H9 (cell line): ENCODE measurements around the gene C1orf122. TPM values are rescaled to one million over a fixed set of nuclear protein-coding genes. Genes with fewer than 3 reads are reported as not detected.

Experiments
- DNase-seq: peaks from one replicate; pipeline ENCODE4 v3.0.0-alpha.2; 2017
- H2AFZ ChIP-seq: one replicate; pipeline ENCODE4 v1.6.1; 2013; ENCODE audit warnings: mild to moderate bottlenecking, low read length, control low read depth, moderate library complexity
- H2AK5ac ChIP-seq: 2 replicates; pipeline ENCODE4 v1.6.1; 2013; ENCODE audit warnings: low read length, control low read depth, mixed read lengths; ENCODE audit not compliant: insufficient read length
- H2BK120ac ChIP-seq: one replicate; pipeline ENCODE4 v1.6.1; 2013; ENCODE audit warnings: low read depth, mild to moderate bottlenecking, low read length, control low read depth, inconsistent platforms; ENCODE audit not compliant: poor library complexity, severe bottlenecking
- H2BK12ac ChIP-seq: 2 replicates; pipeline ENCODE4 v1.6.1; 2013; ENCODE audit warnings: low read length, control low read depth, mixed read lengths, low read depth; ENCODE audit not compliant: insufficient read length
- H2BK15ac ChIP-seq: 2 replicates; pipeline ENCODE4 v1.6.1; 2013; ENCODE audit warnings: low read depth, low read length, control low read depth
- H2BK20ac ChIP-seq: one replicate; pipeline ENCODE4 v1.6.1; 2013; ENCODE audit warnings: low read depth, mild to moderate bottlenecking, low read length, control low read depth, inconsistent platforms; ENCODE audit not compliant: poor library complexity, severe bottlenecking
- H2BK5ac ChIP-seq: 2 replicates; pipeline ENCODE4 v1.6.1; 2013; ENCODE audit warnings: low read length, control low read depth, mixed read lengths; ENCODE audit not compliant: insufficient read length
- H3K14ac ChIP-seq: 2 replicates; pipeline ENCODE4 v1.6.1; 2013; ENCODE audit warnings: low read length, control low read depth; ENCODE audit not compliant: insufficient read depth
- H3K18ac ChIP-seq: 2 replicates; pipeline ENCODE4 v1.6.1; 2013; ENCODE audit warnings: low read depth, mild to moderate bottlenecking, mixed read lengths, low read length, control low read depth; ENCODE audit not compliant: insufficient read length
- H3K23ac ChIP-seq: 2 replicates; pipeline ENCODE4 v1.6.1; 2013; ENCODE audit warnings: low read length, control low read depth, mixed read lengths, low read depth; ENCODE audit not compliant: insufficient read length
- H3K23me2 ChIP-seq: 2 replicates; pipeline ENCODE4 v1.6.1; 2013; ENCODE audit warnings: low read depth, mild to moderate bottlenecking, mixed read lengths, low read length, control low read depth; ENCODE audit not compliant: insufficient read length, poor library complexity, severe bottlenecking
- H3K27ac ChIP-seq: 2 replicates; pipeline ENCODE4 v1.5.1; 2013; ENCODE audit warnings: low read length, control low read depth, mixed read lengths, low read depth; ENCODE audit not compliant: insufficient read length
- H3K27me3 ChIP-seq: 2 replicates; pipeline ENCODE4 v1.6.1; 2013; ENCODE audit warnings: low read length, control low read depth, inconsistent platforms; ENCODE audit not compliant: insufficient read depth
- H3K4ac ChIP-seq: 2 replicates; pipeline ENCODE4 v1.6.1; 2013; ENCODE audit warnings: low read depth, mild to moderate bottlenecking, control low read depth, inconsistent platforms, low read length, moderate library complexity
- H3K4me1 ChIP-seq: 2 replicates; pipeline ENCODE4 v1.6.1; 2013; ENCODE audit warnings: low read length, control low read depth, inconsistent platforms; ENCODE audit not compliant: insufficient read depth
- H3K4me2 ChIP-seq: 2 replicates; pipeline ENCODE4 v1.6.1; 2013; ENCODE audit warnings: low read length, control low read depth, mixed read lengths; ENCODE audit not compliant: insufficient read length, insufficient read depth
- H3K56ac ChIP-seq: 2 replicates; pipeline ENCODE4 v1.6.1; 2013; ENCODE audit warnings: low read depth, mild to moderate bottlenecking, mixed read lengths, low read length, control low read depth; ENCODE audit not compliant: insufficient read length
- H3K79me1 ChIP-seq: 2 replicates; pipeline ENCODE4 v1.6.1; 2013; ENCODE audit warnings: low read depth, mild to moderate bottlenecking, moderate library complexity, low read length, control low read depth, inconsistent platforms; ENCODE audit not compliant: insufficient read depth, poor library complexity, severe bottlenecking
- H3K79me2 ChIP-seq: 2 replicates; pipeline ENCODE4 v1.6.1; 2013; ENCODE audit warnings: low read length, control low read depth, inconsistent platforms; ENCODE audit not compliant: insufficient read depth
- H3K9ac ChIP-seq: 2 replicates; pipeline ENCODE4 v1.6.1; 2013; ENCODE audit warnings: low read length, control low read depth, mixed read lengths; ENCODE audit not compliant: insufficient read length; ENCODE audit errors: extremely low read depth
- H3K9me3 ChIP-seq: one replicate; pipeline ENCODE4 v1.6.1; 2013; ENCODE audit warnings: low read depth, low read length, inconsistent platforms; ENCODE audit not compliant: control insufficient read depth
- H3T11ph ChIP-seq: one replicate; pipeline ENCODE4 v1.6.1; 2013; ENCODE audit warnings: mild to moderate bottlenecking, low read length, control low read depth, inconsistent platforms
- H4K20me1 ChIP-seq: one replicate; pipeline ENCODE4 v1.6.1; 2013; ENCODE audit not compliant: control insufficient read depth, insufficient read length, insufficient read depth
- H4K5ac ChIP-seq: 2 replicates; pipeline ENCODE4 v1.6.1; 2013; ENCODE audit warnings: low read depth, mild to moderate bottlenecking, mixed read lengths, low read length, control low read depth; ENCODE audit not compliant: insufficient read length
- H4K8ac ChIP-seq: replicated peaks from 2 replicates; pipeline ENCODE4 v1.6.1; 2013; ENCODE audit warnings: low read length, control low read depth, mixed read lengths, low read depth; ENCODE audit not compliant: insufficient read length
- H4K91ac ChIP-seq: 2 replicates; pipeline ENCODE4 v1.6.1; 2013; ENCODE audit warnings: low read depth, mild to moderate bottlenecking, moderate library complexity, mixed read lengths, low read length, control low read depth; ENCODE audit not compliant: insufficient read length
- H3K27ac Mint-ChIP-seq, 3 experiments: 2 replicates in 2 of 3; 3 replicates in 1 of 3; pipeline ENCODE4 v1.8.0; 2020 to 2021; ENCODE audit warnings: mixed read lengths in 3 of 3, mild to moderate bottlenecking in 1 of 3, moderate library complexity in 1 of 3
- H3K27me3 Mint-ChIP-seq: 2 replicates; pipeline ENCODE4 v1.8.0; 2021; ENCODE audit warnings: low read depth, mild to moderate bottlenecking, moderate library complexity, mixed read lengths
- H3K36me3 Mint-ChIP-seq, 3 experiments: 2 replicates in 2 of 3; 3 replicates in 1 of 3; pipeline ENCODE4 v1.8.0; 2020 to 2021; ENCODE audit warnings: low read depth in 3 of 3, mixed read lengths in 3 of 3; ENCODE audit not compliant: insufficient read depth in 1 of 3
- H3K4me1 Mint-ChIP-seq, 2 experiments: 2 replicates each; pipeline ENCODE4 v1.8.0; 2020; ENCODE audit warnings: mixed read lengths in 2 of 2
- H3K4me3 Mint-ChIP-seq, 2 experiments: 2 replicates in 1 of 2; 3 replicates in 1 of 2; pipeline ENCODE4 v1.8.0; 2020 to 2021; ENCODE audit warnings: mild to moderate bottlenecking in 2 of 2, mixed read lengths in 2 of 2, moderate library complexity in 1 of 2
- H3K9me3 Mint-ChIP-seq, 2 experiments: 2 replicates in 1 of 2; 3 replicates in 1 of 2; pipeline ENCODE4 v1.8.0; 2020; ENCODE audit warnings: mild to moderate bottlenecking in 2 of 2, mixed read lengths in 2 of 2, moderate library complexity in 1 of 2
- CTCF ChIP-seq: fragments of 200-600 bp; sonication (generic); conservative IDR thresholded peaks from 3 replicates; pipeline ENCODE4 v1.8.0; 2021; ENCODE audit warnings: antibody characterized with exemption, mild to moderate bottlenecking
- WGBS: extraction: QIAGEN DNeasy Blood & Tissue Kit; methylation state at CpG from one replicate; pipeline ENCODE4 v1.1.7; 2013; ENCODE audit warnings: missing lambda C conversion rate, low lambda C conversion rate, mixed read lengths; ENCODE audit not compliant: insufficient read length; ENCODE audit errors: extremely low coverage; 5-methylcytosine and 5-hydroxymethylcytosine counted together
- total RNA-seq: library from RNA; stranded (reverse); gene quantifications from 2 replicates; pipeline ENCODE4 v1.2.1, GENCODE V29; 2021

Gene C1orf122
- total RNA-seq, 1 experiment from 2014 or later, result 59.3 TPM

- Histone ChIP-seq H3K56ac (no peak overlapping the region), H3K23ac (no peak overlapping the region), H4K5ac (no peak overlapping the region), H3K4ac (no peak overlapping the region), H3K9ac (no peak overlapping the region), H4K8ac (no peak overlapping the region), H3K27me3 (peaks cover 25% of the 10 kb centered on the region), H2AK5ac (no peak overlapping the region), H4K91ac (no peak overlapping the region), H2BK15ac (no peak overlapping the region), H3T11ph (no peak overlapping the region), H3K18ac (no peak overlapping the region), H3K4me2 (peak overlapping the region; percentile 80), H3K79me1 (no peaks in the 10 kb centered on the region), H2BK5ac (no peak overlapping the region), H4K20me1 (no peaks in the 10 kb centered on the region), H3K23me2 (peaks cover 19% of the 10 kb centered on the region), H3K14ac (no peak overlapping the region), H2BK20ac (no peak overlapping the region), H3K9me3 (no peaks in the 10 kb centered on the region), H2BK12ac (no peak overlapping the region), H3K27ac (no peak overlapping the region), H2BK120ac (no peak overlapping the region), H3K4me1 (peaks cover 4% of the 10 kb centered on the region; the same call in 1 of the 2 replicates), H2AFZ (no peak overlapping the region), H3K79me2 (no peaks in the 10 kb centered on the region)
- H3K4me3 Mint-ChIP-seq, result peak overlapping the region; percentile 57 to 88
- peaks cover under 1% of the 10 kb centered on the region for H3K27me3 Mint-ChIP-seq
- H3K27ac Mint-ChIP-seq, result no peak overlapping the region
- H3K9me3 Mint-ChIP-seq, result no peaks in the 10 kb centered on the region; a peak in 1 of 5 replicates
- TF ChIP-seq CTCF, result peak; percentile 46; the same call in 2 of the 3 replicates
- peaks cover 26 to 30% of the 10 kb centered on the region in 2 experiments for H3K4me1 Mint-ChIP-seq
- no CpG with 5 or more reads among the region's 27 CpGs for WGBS
- DNase-seq, result peak; percentile 56
- no peaks in the 10 kb centered on the region for H3K36me3 Mint-ChIP-seq
Measured at GRCh38 chr1:37765916-37766664, 41.5 kb upstream of the C1orf122 start.
